DND-41 (cell line): Measurements from ENCODE around the gene TRAK1.

Source experiments
- ATAC-seq: fragments of 200-7000 bp; cut with Tn5 transposase; 3 replicates; pipeline ENCODE4 v1.9.1; 2021; ENCODE audit warnings: low read depth; ENCODE audit not compliant: insufficient read depth
- DNase-seq: peaks from one replicate; pipeline ENCODE4 v3.0.0-alpha.2; 2020
- H2AFZ ChIP-seq: 2 replicates; pipeline ENCODE4 v1.6.0; 2012; ENCODE audit warnings: low read depth, low read length
- H3K27ac ChIP-seq: 2 replicates; pipeline ENCODE4 v1.5.1; 2012; ENCODE audit warnings: low read length, inconsistent platforms
- H3K27me3 ChIP-seq: fragments of 200-600 bp; sonication (generic); 2 replicates; pipeline ENCODE4 v1.6.0; 2012; ENCODE audit warnings: low read length, mild to moderate bottlenecking, inconsistent platforms; ENCODE audit not compliant: insufficient read depth, poor library complexity
- H3K36me3 ChIP-seq: 2 replicates; pipeline ENCODE4 v1.5.1; 2012; ENCODE audit warnings: low read length, inconsistent platforms; ENCODE audit not compliant: insufficient read depth
- H3K4me1 ChIP-seq: 2 replicates; pipeline ENCODE4 v1.5.1; 2012; ENCODE audit warnings: mild to moderate bottlenecking, low read length; ENCODE audit not compliant: insufficient read depth
- H3K4me2 ChIP-seq: 2 replicates; pipeline ENCODE4 v1.6.0; 2012; ENCODE audit warnings: mild to moderate bottlenecking, moderate library complexity, low read length, inconsistent platforms; ENCODE audit not compliant: insufficient read depth
- H3K4me3 ChIP-seq, 2 experiments: fragments of 200-600 bp in 1 of 2; shearing (Covaris generic) in 1 of 2; 2 replicates each; pipeline ENCODE4 v1.5.1; 2012 to 2016; ENCODE audit warnings: inconsistent platforms in 2 of 2, low read length in 2 of 2, mild to moderate bottlenecking in 2 of 2, low read depth in 1 of 2, moderate library complexity in 1 of 2
- H3K79me2 ChIP-seq: 2 replicates; pipeline ENCODE4 v1.6.0; 2012; ENCODE audit warnings: low read length, inconsistent platforms; ENCODE audit not compliant: insufficient read depth
- H3K9ac ChIP-seq: 2 replicates; pipeline ENCODE4 v1.6.0; 2012; ENCODE audit warnings: low read depth, mild to moderate bottlenecking, inconsistent platforms, low read length, moderate library complexity
- H3K9me3 ChIP-seq: 2 replicates; pipeline ENCODE4 v1.5.1; 2012; ENCODE audit warnings: low read length, moderate library complexity, mild to moderate bottlenecking, inconsistent platforms; ENCODE audit not compliant: insufficient read depth, severe bottlenecking
- H4K20me1 ChIP-seq: 2 replicates; pipeline ENCODE4 v1.6.0; 2012; ENCODE audit warnings: low read length; ENCODE audit not compliant: insufficient read depth
- EZH2 ChIP-seq: IDR thresholded peaks from 3 replicates; pipeline ENCODE4 v1.6.1; 2012; ENCODE audit warnings: borderline replicate concordance, low read depth, mild to moderate bottlenecking, moderate library complexity, low read length, inconsistent platforms; ENCODE audit not compliant: severe bottlenecking
- TF ChIP-seq, protein P1 (sequence below): IDR thresholded peaks from 2 replicates; pipeline ENCODE4 v1.5.1; 2012; ENCODE audit warnings: borderline replicate concordance, low read length, moderate library complexity, mild to moderate bottlenecking; ENCODE audit not compliant: poor library complexity, severe bottlenecking; ENCODE audit errors: extremely low read depth

Gene TRAK1

DNA sequence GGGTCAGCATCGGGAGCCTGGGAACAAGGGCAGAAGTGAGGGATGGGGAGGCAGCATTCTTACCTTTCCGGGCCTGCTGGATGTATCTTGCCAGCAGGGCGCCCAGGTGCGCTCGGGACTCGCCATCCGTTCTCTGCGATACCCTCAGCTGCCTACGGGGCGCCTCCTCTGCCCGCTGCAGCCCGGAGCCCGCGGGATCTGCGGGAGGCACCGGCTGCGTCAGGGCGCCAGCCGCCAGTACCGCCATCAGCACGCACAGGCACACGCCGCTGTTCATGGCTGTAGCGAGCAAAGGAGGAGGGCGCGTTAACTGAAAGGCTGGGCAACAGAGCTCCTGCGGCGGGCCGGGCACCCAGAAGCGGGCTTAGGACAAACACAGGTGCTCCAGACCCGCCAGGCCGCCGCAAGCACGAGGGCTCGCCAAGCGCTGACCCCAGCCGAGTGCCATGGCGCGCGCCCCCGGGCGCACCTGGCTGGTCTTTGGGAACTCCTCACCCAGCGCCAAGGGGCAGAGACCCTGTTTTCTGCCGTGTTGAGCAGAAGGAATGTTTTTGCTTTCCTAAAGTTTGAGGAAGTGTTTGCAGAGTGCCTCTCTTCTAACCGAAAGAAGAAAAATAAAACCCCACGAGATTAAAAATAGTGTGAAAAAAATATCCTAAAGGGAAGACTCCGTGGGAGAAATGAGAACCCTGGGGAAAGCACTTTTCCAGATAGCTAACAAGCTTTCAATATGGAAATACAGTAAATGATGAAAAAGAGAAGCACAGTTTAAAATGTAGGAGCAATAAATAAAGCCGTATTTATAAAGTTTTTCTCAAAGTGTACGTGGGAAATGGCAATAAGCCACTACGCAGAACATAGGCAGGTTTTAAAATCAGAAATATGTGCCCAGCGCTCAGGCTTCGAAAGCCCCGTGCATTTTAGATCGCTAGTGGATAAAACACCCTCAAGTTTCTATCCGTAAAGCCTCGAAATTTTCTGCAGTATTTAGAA lies 172.5 kb downstream of the TRAK1 start:
- Histone ChIP-seq H3K9ac (no peak overlapping the region), H3K4me3 (no peak overlapping the region), H3K4me2 (no peak overlapping the region)

DNA sequence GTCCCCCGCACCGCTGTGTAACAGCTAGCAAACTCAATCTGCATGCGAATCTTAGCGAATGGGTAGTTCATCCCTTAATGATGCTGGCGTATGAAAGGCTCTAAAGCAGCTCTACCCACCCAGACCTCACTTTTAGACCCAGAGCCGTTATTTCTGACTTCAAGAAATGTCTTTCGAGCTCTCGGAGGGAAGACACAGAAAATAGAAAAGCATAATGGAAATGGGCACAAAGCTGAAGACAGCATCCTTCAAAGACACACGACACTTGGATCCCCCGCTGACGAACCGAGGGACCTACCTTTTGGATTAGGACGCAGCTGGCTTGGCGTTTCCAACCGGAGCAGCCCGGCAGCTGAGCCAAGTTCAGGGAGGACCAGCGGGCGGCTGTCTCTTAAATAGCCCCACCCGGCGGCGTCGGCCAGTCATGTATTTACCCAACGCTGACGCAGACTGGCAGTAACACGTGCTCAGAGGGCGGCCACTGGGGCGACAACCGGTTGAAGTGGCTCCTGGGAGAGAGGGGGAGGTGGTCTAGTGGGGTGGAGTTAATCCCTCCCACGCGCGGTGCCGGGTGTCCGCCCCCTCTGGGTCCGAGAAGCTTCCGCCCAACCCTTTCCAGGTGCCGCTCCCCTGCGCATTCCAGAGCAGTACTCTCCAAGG lies 173.4 kb downstream of the TRAK1 start:
- Histone ChIP-seq H3K4me1 (no peaks in the 10 kb centered on the region), H3K4me3 (no peak overlapping the region), H2AFZ (no peak overlapping the region), H3K36me3 (no peaks in the 10 kb centered on the region), H3K79me2 (no peaks in the 10 kb centered on the region), H4K20me1 (no peaks in the 10 kb centered on the region), H3K27me3 (no peaks in the 10 kb centered on the region), H3K27ac (no peak overlapping the region), H3K9me3 (no peaks in the 10 kb centered on the region), H3K9ac (no peak overlapping the region), H3K4me2 (no peak overlapping the region)
- no peak for TF ChIP-seq EZH2
- TF ChIP-seq, protein P1, sequence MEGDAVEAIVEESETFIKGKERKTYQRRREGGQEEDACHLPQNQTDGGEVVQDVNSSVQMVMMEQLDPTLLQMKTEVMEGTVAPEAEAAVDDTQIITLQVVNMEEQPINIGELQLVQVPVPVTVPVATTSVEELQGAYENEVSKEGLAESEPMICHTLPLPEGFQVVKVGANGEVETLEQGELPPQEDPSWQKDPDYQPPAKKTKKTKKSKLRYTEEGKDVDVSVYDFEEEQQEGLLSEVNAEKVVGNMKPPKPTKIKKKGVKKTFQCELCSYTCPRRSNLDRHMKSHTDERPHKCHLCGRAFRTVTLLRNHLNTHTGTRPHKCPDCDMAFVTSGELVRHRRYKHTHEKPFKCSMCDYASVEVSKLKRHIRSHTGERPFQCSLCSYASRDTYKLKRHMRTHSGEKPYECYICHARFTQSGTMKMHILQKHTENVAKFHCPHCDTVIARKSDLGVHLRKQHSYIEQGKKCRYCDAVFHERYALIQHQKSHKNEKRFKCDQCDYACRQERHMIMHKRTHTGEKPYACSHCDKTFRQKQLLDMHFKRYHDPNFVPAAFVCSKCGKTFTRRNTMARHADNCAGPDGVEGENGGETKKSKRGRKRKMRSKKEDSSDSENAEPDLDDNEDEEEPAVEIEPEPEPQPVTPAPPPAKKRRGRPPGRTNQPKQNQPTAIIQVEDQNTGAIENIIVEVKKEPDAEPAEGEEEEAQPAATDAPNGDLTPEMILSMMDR = no peak
- DNase-seq (no peak), ATAC-seq (no peak)

More for the DNA sequence above, 172.5 kb downstream of the TRAK1 start:
- H3K9me3 ChIP-seq = no peaks in the 10 kb centered on the region
- no peaks in the 10 kb centered on the region for H3K4me1 ChIP-seq
- no peak overlapping the region for H3K27ac ChIP-seq
- H4K20me1 ChIP-seq = no peaks in the 10 kb centered on the region
- no peak for TF ChIP-seq EZH2
- TF ChIP-seq, protein P1 = no peak
- no peaks in the 10 kb centered on the region for H3K27me3 ChIP-seq
- DNase-seq (no peak), ATAC-seq (no peak)
- H2AFZ ChIP-seq = no peak overlapping the region
- no peaks in the 10 kb centered on the region for H3K79me2 ChIP-seq
- no peaks in the 10 kb centered on the region for H3K36me3 ChIP-seq

DNA sequence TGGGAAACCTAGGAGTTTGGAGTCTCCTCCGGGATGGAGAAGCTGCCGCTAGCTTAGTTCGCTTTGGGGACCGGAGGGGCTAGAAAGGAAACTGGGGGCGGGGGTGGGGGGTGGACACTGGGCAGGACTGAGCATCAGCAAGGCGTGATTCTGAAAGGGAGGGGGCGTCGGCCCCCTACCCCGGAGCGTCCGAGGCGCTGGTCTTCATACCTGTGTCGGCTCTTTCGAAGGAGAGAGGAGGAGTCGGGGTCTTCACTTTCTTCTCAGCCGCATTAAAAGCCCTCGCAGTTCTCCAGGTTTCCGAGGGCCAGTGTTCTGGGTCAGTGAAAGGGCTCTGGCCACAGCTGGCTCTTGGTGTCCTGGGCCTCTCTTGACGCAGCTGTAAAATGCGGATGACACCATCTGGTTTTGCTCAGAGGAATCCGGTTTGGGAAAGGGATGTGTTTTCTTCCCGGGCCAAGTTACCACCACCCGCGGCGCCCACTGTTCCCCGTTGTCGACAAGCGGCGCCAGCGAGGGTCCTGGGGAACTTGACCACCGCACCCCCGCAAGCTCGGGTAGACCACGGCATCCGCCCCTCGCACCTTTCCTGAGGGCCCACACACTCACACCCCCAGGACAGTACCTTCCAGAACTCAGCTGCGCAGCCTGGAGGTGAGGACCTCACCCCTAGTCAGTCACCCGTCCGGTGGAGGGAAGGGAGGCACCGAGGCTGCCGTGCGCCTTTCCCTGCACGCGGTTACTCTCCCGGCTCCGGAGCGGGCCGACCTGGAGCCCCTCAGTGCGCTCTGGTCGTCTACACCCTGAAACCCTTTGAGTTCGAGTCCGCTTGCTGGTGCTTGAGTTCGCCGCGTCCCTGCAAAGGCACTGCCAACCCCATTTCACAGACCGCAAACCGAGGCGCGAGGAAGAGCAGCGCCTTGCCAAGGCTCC lies 174.2 kb downstream of the TRAK1 start:
- no peak overlapping the region for H2AFZ ChIP-seq
- H3K36me3 ChIP-seq = no peaks in the 10 kb centered on the region
- H3K4me1 ChIP-seq = no peaks in the 10 kb centered on the region
- no peak overlapping the region for H3K9ac ChIP-seq
- no peak for TF ChIP-seq EZH2
- TF ChIP-seq, protein P1 = no peak
- H3K4me3 ChIP-seq = no peak overlapping the region
- DNase-seq = no peak
- no peak overlapping the region for H3K4me2 ChIP-seq
- H4K20me1 ChIP-seq = no peaks in the 10 kb centered on the region
- no peak overlapping the region for H3K27ac ChIP-seq
- H3K79me2 ChIP-seq = no peaks in the 10 kb centered on the region
- no peaks in the 10 kb centered on the region for H3K27me3 ChIP-seq
- no peaks in the 10 kb centered on the region for H3K9me3 ChIP-seq
- ATAC-seq = no peak
